ENCODE data around the gene RRP1. TPM values are rescaled to one million over a fixed set of nuclear protein-coding genes. Genes with fewer than 3 reads are reported as not detected.

RRP1 gene
- total RNA-seq, 1 donor from 2014 or later: 19.0 TPM

- DNase-seq (no peak), ATAC-seq (no peak)
- no peaks in the 10 kb centered on the region for H3K27me3 ChIP-seq
- peaks cover 21% of the 10 kb centered on the region for H3K36me3 ChIP-seq
- peak overlapping the region; percentile 96 for H3K27ac ChIP-seq
- TF ChIP-seq, protein P1, sequence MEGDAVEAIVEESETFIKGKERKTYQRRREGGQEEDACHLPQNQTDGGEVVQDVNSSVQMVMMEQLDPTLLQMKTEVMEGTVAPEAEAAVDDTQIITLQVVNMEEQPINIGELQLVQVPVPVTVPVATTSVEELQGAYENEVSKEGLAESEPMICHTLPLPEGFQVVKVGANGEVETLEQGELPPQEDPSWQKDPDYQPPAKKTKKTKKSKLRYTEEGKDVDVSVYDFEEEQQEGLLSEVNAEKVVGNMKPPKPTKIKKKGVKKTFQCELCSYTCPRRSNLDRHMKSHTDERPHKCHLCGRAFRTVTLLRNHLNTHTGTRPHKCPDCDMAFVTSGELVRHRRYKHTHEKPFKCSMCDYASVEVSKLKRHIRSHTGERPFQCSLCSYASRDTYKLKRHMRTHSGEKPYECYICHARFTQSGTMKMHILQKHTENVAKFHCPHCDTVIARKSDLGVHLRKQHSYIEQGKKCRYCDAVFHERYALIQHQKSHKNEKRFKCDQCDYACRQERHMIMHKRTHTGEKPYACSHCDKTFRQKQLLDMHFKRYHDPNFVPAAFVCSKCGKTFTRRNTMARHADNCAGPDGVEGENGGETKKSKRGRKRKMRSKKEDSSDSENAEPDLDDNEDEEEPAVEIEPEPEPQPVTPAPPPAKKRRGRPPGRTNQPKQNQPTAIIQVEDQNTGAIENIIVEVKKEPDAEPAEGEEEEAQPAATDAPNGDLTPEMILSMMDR (IDR thresholded peaks at IDR 0.05): no peak
- H3K4me1 ChIP-seq: peaks cover 11% of the 10 kb centered on the region
- H3K4me3 ChIP-seq: peak overlapping the region; percentile 88
- intact Hi-C loops (cut with DNase I): no loop called here
- H3K9me3 ChIP-seq: no peaks in the 10 kb centered on the region
These were observed 14.2 kb upstream of the RRP1 start for GRCh38 chr21:43775190-43775589.

- intact Hi-C loops (cut with DNase I): no loop called here
- Histone ChIP-seq H3K4me3 (peak within 1 kb of the TSS; percentile 88), H3K36me3 (peaks cover 21% of the 10 kb centered on the region), H3K4me1 (peaks cover 11% of the 10 kb centered on the region), H3K27ac (peak within 1 kb of the TSS; percentile 96), H3K9me3 (no peaks in the 10 kb centered on the region), H3K27me3 (no peaks in the 10 kb centered on the region)
- peak; percentile 85 for ATAC-seq
- peak; percentile 96 for DNase-seq
- TF ChIP-seq, protein P1 (IDR thresholded peaks at IDR 0.05): no peak
These were observed 13.5 kb upstream of the RRP1 start, which contains the start of gene CSTB for GRCh38 chr21:43775795-43776430. TSS of gene CSTB (minus strand) at chr21:43776308. CDS start at chr21:43776269, 39 bp downstream.

- intact Hi-C loops (cut with DNase I): no loop called here
- Histone ChIP-seq H3K9me3 (no peaks in the 10 kb centered on the region), H3K36me3 (peaks cover 17% of the 10 kb centered on the region), H3K4me3 (no peak overlapping the region), H3K27ac (no peak overlapping the region), H3K4me1 (peaks cover 11% of the 10 kb centered on the region), H3K27me3 (no peaks in the 10 kb centered on the region)
- ATAC-seq: no peak
- TF ChIP-seq, protein P1 (IDR thresholded peaks at IDR 0.05): no peak
- no peak for DNase-seq
These were observed 11.4 kb upstream of the RRP1 start for GRCh38 chr21:43777953-43778352.

DNA sequence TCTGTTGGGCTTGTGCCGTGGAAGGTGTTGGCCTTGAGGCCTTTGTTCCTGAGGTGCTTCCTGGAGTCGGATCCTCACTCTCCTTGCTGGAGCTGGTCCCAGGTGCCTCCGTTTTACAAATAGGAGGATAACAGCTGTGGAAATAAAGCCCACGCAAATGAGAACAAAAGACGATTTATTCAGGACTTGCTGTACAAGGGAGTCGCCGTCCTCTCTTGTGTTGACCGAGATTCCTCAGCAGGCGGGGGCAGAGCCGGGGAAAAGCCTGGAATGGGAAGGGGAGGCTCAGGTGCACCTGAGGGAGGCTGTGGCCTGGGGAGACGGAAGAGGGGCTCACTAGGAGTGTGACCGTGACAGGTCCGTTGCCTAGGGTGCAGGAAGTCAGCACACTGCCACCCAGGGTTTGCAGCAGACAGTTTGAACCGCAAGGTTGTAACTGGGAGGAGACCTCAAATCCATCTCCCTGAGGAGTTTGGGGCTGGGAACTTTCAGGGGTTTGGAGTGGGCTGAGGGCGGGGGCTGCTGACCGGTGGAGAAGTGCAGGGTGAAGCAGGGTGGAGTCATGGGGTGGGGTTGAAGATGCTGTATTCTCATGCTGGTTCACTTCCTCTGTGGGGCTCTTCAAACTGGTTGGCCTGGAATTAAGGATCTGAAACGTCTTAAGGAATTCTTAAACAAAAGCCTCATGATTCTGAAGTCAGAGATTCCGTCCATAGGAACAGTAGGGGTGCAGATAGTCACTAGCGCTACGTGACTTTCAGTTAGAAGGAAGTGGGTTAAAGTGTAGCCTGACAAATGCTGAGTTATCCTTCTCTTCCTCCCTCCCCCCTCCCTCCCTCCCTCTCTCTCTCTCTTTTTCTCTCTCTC lies 10.7 kb upstream of the RRP1 start:
- Histone ChIP-seq H3K27ac (peak overlapping the region; percentile 36), H3K27me3 (no peaks in the 10 kb centered on the region), H3K4me1 (peaks cover 11% of the 10 kb centered on the region), H3K4me3 (no peak overlapping the region), H3K9me3 (no peaks in the 10 kb centered on the region), H3K36me3 (peaks cover 9% of the 10 kb centered on the region)
- ATAC-seq (peak; percentile 32), DNase-seq (no peak)
- TF ChIP-seq, protein P1 (IDR thresholded peaks at IDR 0.05): no peak
- intact Hi-C loops (cut with DNase I): no loop called here

DNA sequence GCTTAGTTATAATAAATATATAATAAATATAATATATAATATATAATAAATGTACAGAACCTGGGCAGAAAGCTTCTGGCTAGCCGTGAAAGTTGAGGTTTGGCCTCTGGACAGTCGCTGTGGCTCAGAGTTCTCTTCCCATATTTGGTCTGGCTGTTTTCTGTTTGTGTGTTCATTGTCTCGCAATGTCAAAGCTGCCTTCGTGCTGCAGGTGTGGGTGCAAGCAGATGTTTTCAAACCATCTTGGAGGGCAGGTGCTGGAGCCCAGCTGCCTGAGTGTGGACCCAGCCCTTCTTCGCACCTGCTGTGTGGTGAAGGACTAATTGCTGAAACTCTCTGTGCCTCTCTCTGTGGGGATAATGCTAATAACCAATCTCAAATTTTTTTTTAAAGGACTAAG lies 9.7 kb upstream of the RRP1 start:
- Histone ChIP-seq H3K27me3 (no peaks in the 10 kb centered on the region), H3K27ac (no peak overlapping the region), H3K36me3 (no peaks in the 10 kb centered on the region), H3K4me1 (peaks cover 7% of the 10 kb centered on the region), H3K4me3 (no peak overlapping the region), H3K9me3 (no peaks in the 10 kb centered on the region)
- DNase-seq: no peak
- intact Hi-C loops (cut with DNase I): no loop called here
- TF ChIP-seq, protein P1 (IDR thresholded peaks at IDR 0.05): no peak
- ATAC-seq: no peak

Data from upper lobe of right lung (tissue), 1 donor.